H9 (cell line): ENCODE measurements around the gene ERC1. TPM values are rescaled to one million over a fixed set of nuclear protein-coding genes. Genes with fewer than 3 reads are reported as not detected.

Source experiments
- DNase-seq: peaks from one replicate; pipeline ENCODE4 v3.0.0-alpha.2; 2017
- H2AFZ ChIP-seq: one replicate; pipeline ENCODE4 v1.6.1; 2013; ENCODE audit warnings: mild to moderate bottlenecking, low read length, control low read depth, moderate library complexity
- H2AK5ac ChIP-seq: 2 replicates; pipeline ENCODE4 v1.6.1; 2013; ENCODE audit warnings: low read length, control low read depth, mixed read lengths; ENCODE audit not compliant: insufficient read length
- H2BK120ac ChIP-seq: one replicate; pipeline ENCODE4 v1.6.1; 2013; ENCODE audit warnings: low read depth, mild to moderate bottlenecking, low read length, control low read depth, inconsistent platforms; ENCODE audit not compliant: poor library complexity, severe bottlenecking
- H2BK12ac ChIP-seq: 2 replicates; pipeline ENCODE4 v1.6.1; 2013; ENCODE audit warnings: low read length, control low read depth, mixed read lengths, low read depth; ENCODE audit not compliant: insufficient read length
- H2BK15ac ChIP-seq: 2 replicates; pipeline ENCODE4 v1.6.1; 2013; ENCODE audit warnings: low read depth, low read length, control low read depth
- H2BK20ac ChIP-seq: one replicate; pipeline ENCODE4 v1.6.1; 2013; ENCODE audit warnings: low read depth, mild to moderate bottlenecking, low read length, control low read depth, inconsistent platforms; ENCODE audit not compliant: poor library complexity, severe bottlenecking
- H2BK5ac ChIP-seq: 2 replicates; pipeline ENCODE4 v1.6.1; 2013; ENCODE audit warnings: low read length, control low read depth, mixed read lengths; ENCODE audit not compliant: insufficient read length
- H3K14ac ChIP-seq: 2 replicates; pipeline ENCODE4 v1.6.1; 2013; ENCODE audit warnings: low read length, control low read depth; ENCODE audit not compliant: insufficient read depth
- H3K18ac ChIP-seq: 2 replicates; pipeline ENCODE4 v1.6.1; 2013; ENCODE audit warnings: low read depth, mild to moderate bottlenecking, mixed read lengths, low read length, control low read depth; ENCODE audit not compliant: insufficient read length
- H3K23ac ChIP-seq: 2 replicates; pipeline ENCODE4 v1.6.1; 2013; ENCODE audit warnings: low read length, control low read depth, mixed read lengths, low read depth; ENCODE audit not compliant: insufficient read length
- H3K23me2 ChIP-seq: 2 replicates; pipeline ENCODE4 v1.6.1; 2013; ENCODE audit warnings: low read depth, mild to moderate bottlenecking, mixed read lengths, low read length, control low read depth; ENCODE audit not compliant: insufficient read length, poor library complexity, severe bottlenecking
- H3K27ac ChIP-seq: 2 replicates; pipeline ENCODE4 v1.5.1; 2013; ENCODE audit warnings: low read length, control low read depth, mixed read lengths, low read depth; ENCODE audit not compliant: insufficient read length
- H3K27me3 ChIP-seq: 2 replicates; pipeline ENCODE4 v1.6.1; 2013; ENCODE audit warnings: low read length, control low read depth, inconsistent platforms; ENCODE audit not compliant: insufficient read depth
- H3K4ac ChIP-seq: 2 replicates; pipeline ENCODE4 v1.6.1; 2013; ENCODE audit warnings: low read depth, mild to moderate bottlenecking, control low read depth, inconsistent platforms, low read length, moderate library complexity
- H3K4me1 ChIP-seq: 2 replicates; pipeline ENCODE4 v1.6.1; 2013; ENCODE audit warnings: low read length, control low read depth, inconsistent platforms; ENCODE audit not compliant: insufficient read depth
- H3K4me2 ChIP-seq: 2 replicates; pipeline ENCODE4 v1.6.1; 2013; ENCODE audit warnings: low read length, control low read depth, mixed read lengths; ENCODE audit not compliant: insufficient read length, insufficient read depth
- H3K56ac ChIP-seq: 2 replicates; pipeline ENCODE4 v1.6.1; 2013; ENCODE audit warnings: low read depth, mild to moderate bottlenecking, mixed read lengths, low read length, control low read depth; ENCODE audit not compliant: insufficient read length
- H3K79me1 ChIP-seq: 2 replicates; pipeline ENCODE4 v1.6.1; 2013; ENCODE audit warnings: low read depth, mild to moderate bottlenecking, moderate library complexity, low read length, control low read depth, inconsistent platforms; ENCODE audit not compliant: insufficient read depth, poor library complexity, severe bottlenecking
- H3K79me2 ChIP-seq: 2 replicates; pipeline ENCODE4 v1.6.1; 2013; ENCODE audit warnings: low read length, control low read depth, inconsistent platforms; ENCODE audit not compliant: insufficient read depth
- H3K9ac ChIP-seq: 2 replicates; pipeline ENCODE4 v1.6.1; 2013; ENCODE audit warnings: low read length, control low read depth, mixed read lengths; ENCODE audit not compliant: insufficient read length; ENCODE audit errors: extremely low read depth
- H3K9me3 ChIP-seq: one replicate; pipeline ENCODE4 v1.6.1; 2013; ENCODE audit warnings: low read depth, low read length, inconsistent platforms; ENCODE audit not compliant: control insufficient read depth
- H3T11ph ChIP-seq: one replicate; pipeline ENCODE4 v1.6.1; 2013; ENCODE audit warnings: mild to moderate bottlenecking, low read length, control low read depth, inconsistent platforms
- H4K20me1 ChIP-seq: one replicate; pipeline ENCODE4 v1.6.1; 2013; ENCODE audit not compliant: control insufficient read depth, insufficient read length, insufficient read depth
- H4K5ac ChIP-seq: 2 replicates; pipeline ENCODE4 v1.6.1; 2013; ENCODE audit warnings: low read depth, mild to moderate bottlenecking, mixed read lengths, low read length, control low read depth; ENCODE audit not compliant: insufficient read length
- H4K8ac ChIP-seq: replicated peaks from 2 replicates; pipeline ENCODE4 v1.6.1; 2013; ENCODE audit warnings: low read length, control low read depth, mixed read lengths, low read depth; ENCODE audit not compliant: insufficient read length
- H4K91ac ChIP-seq: 2 replicates; pipeline ENCODE4 v1.6.1; 2013; ENCODE audit warnings: low read depth, mild to moderate bottlenecking, moderate library complexity, mixed read lengths, low read length, control low read depth; ENCODE audit not compliant: insufficient read length
- H3K27ac Mint-ChIP-seq, 3 experiments: 2 replicates in 2 of 3; 3 replicates in 1 of 3; pipeline ENCODE4 v1.8.0; 2020 to 2021; ENCODE audit warnings: mixed read lengths in 3 of 3, mild to moderate bottlenecking in 1 of 3, moderate library complexity in 1 of 3
- H3K27me3 Mint-ChIP-seq: 2 replicates; pipeline ENCODE4 v1.8.0; 2021; ENCODE audit warnings: low read depth, mild to moderate bottlenecking, moderate library complexity, mixed read lengths
- H3K36me3 Mint-ChIP-seq, 3 experiments: 2 replicates in 2 of 3; 3 replicates in 1 of 3; pipeline ENCODE4 v1.8.0; 2020 to 2021; ENCODE audit warnings: low read depth in 3 of 3, mixed read lengths in 3 of 3; ENCODE audit not compliant: insufficient read depth in 1 of 3
- H3K4me1 Mint-ChIP-seq, 2 experiments: 2 replicates each; pipeline ENCODE4 v1.8.0; 2020; ENCODE audit warnings: mixed read lengths in 2 of 2
- H3K4me3 Mint-ChIP-seq, 2 experiments: 2 replicates in 1 of 2; 3 replicates in 1 of 2; pipeline ENCODE4 v1.8.0; 2020 to 2021; ENCODE audit warnings: mild to moderate bottlenecking in 2 of 2, mixed read lengths in 2 of 2, moderate library complexity in 1 of 2
- H3K9me3 Mint-ChIP-seq, 2 experiments: 2 replicates in 1 of 2; 3 replicates in 1 of 2; pipeline ENCODE4 v1.8.0; 2020; ENCODE audit warnings: mild to moderate bottlenecking in 2 of 2, mixed read lengths in 2 of 2, moderate library complexity in 1 of 2
- CTCF ChIP-seq: fragments of 200-600 bp; sonication (generic); conservative IDR thresholded peaks from 3 replicates; pipeline ENCODE4 v1.8.0; 2021; ENCODE audit warnings: antibody characterized with exemption, mild to moderate bottlenecking
- WGBS: extraction: QIAGEN DNeasy Blood & Tissue Kit; methylation state at CpG from one replicate; pipeline ENCODE4 v1.1.7; 2013; ENCODE audit warnings: missing lambda C conversion rate, low lambda C conversion rate, mixed read lengths; ENCODE audit not compliant: insufficient read length; ENCODE audit errors: extremely low coverage; 5-methylcytosine and 5-hydroxymethylcytosine counted together
- total RNA-seq: library from RNA; stranded (reverse); gene quantifications from 2 replicates; pipeline ENCODE4 v1.2.1, GENCODE V29; 2021

ERC1 gene
- total RNA-seq, 1 experiment from 2014 or later: 51.2 TPM

GRCh38 chr12:1104088-1104800 is 113.2 kb downstream of the ERC1 start:
- Histone ChIP-seq H3K14ac (no peak overlapping the region), H3K4me2 (no peak overlapping the region), H3T11ph (no peak overlapping the region), H2BK5ac (no peak overlapping the region), H2AK5ac (no peak overlapping the region), H2AFZ (no peak overlapping the region), H3K79me2 (no peaks in the 10 kb centered on the region), H3K27ac (no peak overlapping the region), H3K23ac (no peak overlapping the region), H4K20me1 (no peaks in the 10 kb centered on the region), H4K91ac (no peak overlapping the region), H3K9me3 (no peaks in the 10 kb centered on the region), H2BK20ac (no peak overlapping the region), H3K9ac (no peak overlapping the region), H3K4me1 (no peaks in the 10 kb centered on the region), H2BK120ac (no peak overlapping the region), H4K5ac (no peak overlapping the region), H2BK15ac (no peak overlapping the region), H3K56ac (no peak overlapping the region), H3K4ac (no peak overlapping the region), H3K18ac (no peak overlapping the region), H2BK12ac (no peak overlapping the region), H4K8ac (no peak overlapping the region), H3K27me3 (no peaks in the 10 kb centered on the region), H3K79me1 (peaks cover 3% of the 10 kb centered on the region), H3K23me2 (no peaks in the 10 kb centered on the region)
- DNase-seq: no peak
- no CpG with 5 or more reads among the region's 8 CpGs for WGBS
- TF ChIP-seq CTCF: no peak
- Mint-ChIP-seq H3K4me3 (no peak overlapping the region), H3K36me3 (peaks cover 0 to 3% (median 2%) of the 10 kb centered on the region in 3 experiments; a peak in 1 of 7 replicates), H3K9me3 (no peaks in the 10 kb centered on the region), H3K4me1 (peaks cover 30 to 44% of the 10 kb centered on the region in 2 experiments), H3K27ac (peak overlapping the region in 1 of 3 experiments; percentile 26; a peak in 1 of 7 replicates), H3K27me3 (no peaks in the 10 kb centered on the region)
